Effector memory CD4-positive, alpha-beta T cell (primary cell): ENCODE data around the gene FUBP1.

Experiments used
- DNase-seq, 3 donors: peaks; one replicate each; pipeline ENCODE4 v3.0.0-alpha.2; 2020
- H3K27ac ChIP-seq: 2 replicates; pipeline ENCODE4 v1.7.0; 2013; ENCODE audit warnings: mild to moderate bottlenecking, low read length, moderate library complexity; ENCODE audit not compliant: insufficient read depth, poor library complexity, severe bottlenecking
- H3K27me3 ChIP-seq: replicated peaks from 2 replicates; pipeline ENCODE4 v1.7.0; 2013; ENCODE audit warnings: mild to moderate bottlenecking, low read length; ENCODE audit not compliant: insufficient read depth, control insufficient read depth, poor library complexity, severe bottlenecking
- H3K36me3 ChIP-seq: 2 replicates; pipeline ENCODE4 v1.7.0; 2013; ENCODE audit warnings: mild to moderate bottlenecking, low read length, moderate library complexity; ENCODE audit not compliant: control insufficient read depth, insufficient read depth
- H3K4me1 ChIP-seq: 2 replicates; pipeline ENCODE4 v1.7.0; 2013; ENCODE audit warnings: low read length, mild to moderate bottlenecking; ENCODE audit not compliant: control insufficient read depth, insufficient read depth, poor library complexity, severe bottlenecking
- H3K4me3 ChIP-seq: 2 replicates; pipeline ENCODE4 v1.7.0; 2013; ENCODE audit warnings: low read length, low read depth, mild to moderate bottlenecking; ENCODE audit not compliant: insufficient read depth, poor library complexity, severe bottlenecking
- H3K9me3 ChIP-seq: 2 replicates; pipeline ENCODE4 v1.7.0; 2013; ENCODE audit warnings: mild to moderate bottlenecking, low read length, moderate library complexity; ENCODE audit not compliant: control insufficient read depth

Gene FUBP1

DNA sequence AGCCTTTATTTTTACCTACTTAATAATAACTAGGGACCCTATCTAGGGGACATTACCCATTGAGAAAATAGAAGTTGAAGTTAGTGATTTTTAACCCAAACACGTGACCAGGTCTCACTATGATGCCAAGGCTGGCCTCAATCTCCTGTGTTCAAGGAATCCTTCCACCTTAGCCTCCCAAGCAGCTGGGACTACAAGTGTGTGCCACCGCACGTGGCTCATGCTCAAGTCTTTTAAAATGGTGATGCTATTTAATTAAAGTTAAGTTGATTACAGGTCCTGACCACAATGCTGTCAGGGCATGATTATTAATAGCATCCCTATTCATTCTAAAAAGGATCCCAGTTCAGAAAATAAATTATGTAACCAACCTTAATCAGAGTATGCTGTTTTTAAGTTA, 25.0 kb downstream of the FUBP1 start:
- no peak for DNase-seq
- H3K4me3 ChIP-seq: no peak overlapping the region
- no peaks in the 10 kb centered on the region for H3K4me1 ChIP-seq
- no peaks in the 10 kb centered on the region for H3K9me3 ChIP-seq
- no peaks in the 10 kb centered on the region for H3K27me3 ChIP-seq
- peaks cover 76% of the 10 kb centered on the region for H3K36me3 ChIP-seq
- H3K27ac ChIP-seq: no peak overlapping the region

DNA sequence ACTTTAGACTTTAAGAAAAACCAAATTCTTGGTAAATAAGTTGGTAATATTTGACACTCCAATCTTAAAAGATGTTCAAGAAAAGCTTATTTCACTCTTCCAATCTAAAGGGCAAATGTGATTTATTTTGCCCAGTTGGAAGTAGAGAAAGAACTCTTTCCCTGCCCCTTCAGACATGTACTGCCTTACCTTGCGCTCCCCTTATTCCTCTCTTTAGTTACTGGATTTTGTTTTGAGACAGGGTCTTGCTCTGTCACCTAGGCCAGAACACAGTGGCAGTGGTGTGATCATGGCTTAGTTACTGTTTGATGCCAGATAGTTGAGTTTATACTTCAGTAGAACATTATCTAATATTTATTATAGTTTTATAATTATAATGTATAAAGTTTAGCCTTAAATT, 27.5 kb downstream of the FUBP1 start:
- H3K27me3 ChIP-seq: no peaks in the 10 kb centered on the region
- no peaks in the 10 kb centered on the region for H3K9me3 ChIP-seq
- H3K4me1 ChIP-seq: no peaks in the 10 kb centered on the region
- DNase-seq: no peak
- no peak overlapping the region for H3K27ac ChIP-seq
- H3K36me3 ChIP-seq: peaks cover 67% of the 10 kb centered on the region
- H3K4me3 ChIP-seq: no peak overlapping the region

DNA sequence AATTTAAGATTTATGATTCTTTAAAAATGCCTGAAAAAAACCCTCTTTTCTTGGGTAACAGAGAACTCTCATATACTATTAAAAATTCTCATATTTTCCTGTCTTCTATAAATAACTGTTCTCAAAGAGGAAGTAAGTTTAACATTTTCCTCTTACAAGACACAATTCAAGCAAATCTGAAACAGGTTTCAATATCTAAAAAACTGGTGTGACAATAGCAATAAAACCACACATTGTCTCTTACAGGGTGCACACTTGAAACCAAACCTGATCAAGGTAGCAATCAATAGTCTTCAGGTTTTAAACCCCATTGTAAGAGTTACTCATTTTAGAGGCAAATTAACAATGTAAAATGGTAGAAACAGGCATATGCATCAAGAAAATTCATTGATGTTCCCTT, 28.0 kb downstream of the FUBP1 start:
- H3K36me3 ChIP-seq: peaks cover 66% of the 10 kb centered on the region

DNA sequence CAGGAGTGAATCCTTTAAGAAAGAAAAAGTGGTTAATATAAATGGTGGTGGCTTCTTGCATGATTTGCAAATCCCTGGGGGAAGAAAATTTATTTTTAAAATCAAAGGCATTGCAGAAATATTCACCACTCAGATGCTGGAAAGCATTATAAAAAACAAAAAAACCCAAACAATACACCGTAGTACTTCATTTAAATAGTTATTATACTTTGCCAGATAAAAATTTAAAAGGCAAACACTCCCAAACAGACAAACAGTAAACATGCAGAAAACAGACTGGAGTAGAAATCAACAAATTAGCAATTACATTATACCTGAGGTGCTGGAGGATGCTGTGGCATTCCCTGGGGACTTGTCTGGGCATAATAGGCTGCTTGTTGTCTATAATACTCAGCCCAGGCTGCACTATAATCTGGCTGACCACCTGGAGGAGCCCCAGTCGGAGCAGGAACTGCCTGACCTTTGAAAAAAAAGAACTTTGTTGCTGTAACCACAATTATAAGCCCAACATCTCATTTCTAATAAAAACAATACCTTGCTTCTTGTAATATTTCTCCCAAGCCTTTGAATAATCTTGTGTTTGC, 29.9 kb downstream of the FUBP1 start:
- Histone ChIP-seq H3K36me3 (peaks cover 59% of the 10 kb centered on the region), H3K4me3 (no peak overlapping the region), H3K4me1 (no peaks in the 10 kb centered on the region), H3K9me3 (no peaks in the 10 kb centered on the region), H3K27me3 (no peaks in the 10 kb centered on the region), H3K27ac (no peak overlapping the region)
- no peak for DNase-seq

More for the DNA sequence above, 28.0 kb downstream of the FUBP1 start:
- no peaks in the 10 kb centered on the region for H3K4me1 ChIP-seq
- H3K27ac ChIP-seq: no peak overlapping the region
- no peaks in the 10 kb centered on the region for H3K9me3 ChIP-seq
- no peak for DNase-seq
- no peak overlapping the region for H3K4me3 ChIP-seq
- no peaks in the 10 kb centered on the region for H3K27me3 ChIP-seq

DNA sequence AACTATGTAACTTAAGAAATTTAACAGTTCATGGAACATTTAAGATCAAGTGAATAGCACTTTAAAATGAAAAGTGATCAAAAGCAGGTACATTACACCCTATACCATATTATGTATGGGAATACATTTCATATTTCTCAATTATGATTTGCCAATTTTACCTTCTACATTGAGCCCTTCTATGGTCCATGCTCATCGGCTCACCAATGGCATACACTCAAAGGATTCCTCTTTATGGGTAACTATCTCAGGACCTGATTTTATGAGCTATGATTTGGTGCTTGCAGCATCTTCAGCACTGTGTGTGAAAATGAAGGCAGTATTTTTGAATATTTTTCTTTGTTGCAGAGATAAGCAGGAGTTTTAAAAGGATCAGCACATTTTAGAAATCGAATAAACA, 33.5 kb downstream of the FUBP1 start:
- Histone ChIP-seq H3K27ac (no peak overlapping the region), H3K9me3 (no peaks in the 10 kb centered on the region), H3K4me1 (no peaks in the 10 kb centered on the region), H3K4me3 (no peak overlapping the region), H3K36me3 (peaks cover 39% of the 10 kb centered on the region), H3K27me3 (no peaks in the 10 kb centered on the region)
- DNase-seq: no peak

DNA sequence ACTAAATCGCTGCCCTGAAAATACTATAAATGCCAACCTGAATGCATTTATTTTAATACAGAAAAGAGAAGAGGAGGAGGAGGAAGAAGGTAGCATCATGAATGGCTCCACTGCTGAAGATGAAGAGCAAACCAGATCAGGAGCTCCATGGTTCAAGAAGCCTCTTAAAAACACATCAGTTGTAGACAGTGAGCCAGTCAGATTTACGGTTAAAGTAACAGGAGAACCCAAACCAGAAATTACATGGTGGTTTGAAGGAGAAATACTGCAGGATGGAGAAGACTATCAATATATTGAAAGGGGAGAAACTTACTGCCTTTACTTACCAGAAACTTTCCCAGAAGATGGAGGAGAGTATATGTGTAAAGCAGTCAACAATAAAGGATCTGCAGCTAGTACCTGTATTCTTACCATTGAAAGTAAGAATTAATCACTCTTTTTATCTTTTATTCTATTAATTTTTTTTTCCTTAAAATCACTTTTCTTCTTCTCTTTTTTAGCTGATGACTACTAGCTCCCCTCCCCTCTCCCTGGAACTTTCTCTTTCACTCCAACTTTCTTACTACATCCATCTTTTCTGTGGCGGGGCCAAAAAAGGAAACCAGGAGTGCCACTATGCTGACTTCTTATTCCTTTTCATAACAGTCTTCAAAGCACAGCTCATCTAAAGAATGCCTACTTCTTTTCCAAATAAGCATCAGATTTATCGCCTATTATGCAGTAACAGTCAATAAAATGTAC, 36.3 kb downstream of the FUBP1 start:
- no peaks in the 10 kb centered on the region for H3K27me3 ChIP-seq
- H3K4me3 ChIP-seq: no peak overlapping the region
- DNase-seq: no peak
- no peaks in the 10 kb centered on the region for H3K9me3 ChIP-seq
- peaks cover 33% of the 10 kb centered on the region for H3K36me3 ChIP-seq
- no peaks in the 10 kb centered on the region for H3K4me1 ChIP-seq
- no peak overlapping the region for H3K27ac ChIP-seq

DNA sequence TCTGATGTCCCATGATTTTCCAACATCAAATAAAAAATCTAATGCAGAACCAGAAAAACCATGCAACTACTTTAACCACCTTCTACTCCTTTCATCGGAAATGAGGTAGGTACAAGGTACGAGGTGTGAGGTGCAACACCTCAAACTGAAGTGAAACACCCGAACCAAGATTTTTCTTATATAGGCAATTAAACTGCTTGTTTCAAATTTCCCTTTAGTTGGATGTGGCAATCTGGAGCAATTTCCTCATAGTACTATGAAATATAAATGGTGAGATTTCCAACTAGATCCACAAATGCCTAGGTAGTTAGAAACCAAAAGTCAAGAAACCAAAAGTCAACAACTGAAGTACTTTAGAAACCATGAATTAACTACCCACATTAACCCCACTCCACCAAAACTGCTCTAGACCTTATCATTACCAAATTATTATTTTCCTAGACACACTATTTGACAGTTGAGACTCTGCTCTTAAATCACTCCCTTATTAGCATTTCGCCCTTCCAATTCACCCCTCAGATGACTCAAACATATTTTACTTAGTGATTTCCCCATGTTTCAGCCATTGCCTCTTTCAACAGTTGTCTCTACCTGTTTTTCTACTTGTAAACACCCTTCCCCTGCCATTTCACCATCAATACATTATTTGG, 37.8 kb downstream of the FUBP1 start:
- Histone ChIP-seq H3K36me3 (peaks cover 20% of the 10 kb centered on the region), H3K4me1 (no peaks in the 10 kb centered on the region), H3K27me3 (no peaks in the 10 kb centered on the region), H3K4me3 (no peak overlapping the region), H3K27ac (no peak overlapping the region), H3K9me3 (no peaks in the 10 kb centered on the region)
- DNase-seq: no peak

DNA sequence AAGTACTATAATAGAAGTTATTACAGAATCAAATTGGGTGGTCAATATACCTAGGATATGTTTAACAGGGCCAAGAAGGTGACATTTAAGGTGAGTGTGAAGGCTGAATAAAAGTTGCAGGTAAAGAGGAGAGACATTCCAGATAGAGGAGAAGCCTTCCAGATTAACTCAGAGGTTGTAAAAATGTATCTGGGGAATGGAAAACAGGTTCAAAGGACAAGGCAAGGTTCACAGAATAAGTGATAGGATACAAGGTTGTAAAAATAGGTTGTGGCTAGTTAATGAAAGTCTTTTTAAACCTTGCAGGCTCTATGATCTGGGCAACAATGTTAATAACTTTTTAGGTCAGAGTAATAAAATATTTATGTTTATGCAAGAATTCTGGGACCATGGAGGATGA, 40.2 kb downstream of the FUBP1 start:
- Histone ChIP-seq H3K27ac (no peak overlapping the region), H3K4me1 (no peaks in the 10 kb centered on the region), H3K27me3 (no peaks in the 10 kb centered on the region), H3K9me3 (no peaks in the 10 kb centered on the region), H3K36me3 (peaks cover 5% of the 10 kb centered on the region), H3K4me3 (no peak overlapping the region)
- DNase-seq: no peak

DNA sequence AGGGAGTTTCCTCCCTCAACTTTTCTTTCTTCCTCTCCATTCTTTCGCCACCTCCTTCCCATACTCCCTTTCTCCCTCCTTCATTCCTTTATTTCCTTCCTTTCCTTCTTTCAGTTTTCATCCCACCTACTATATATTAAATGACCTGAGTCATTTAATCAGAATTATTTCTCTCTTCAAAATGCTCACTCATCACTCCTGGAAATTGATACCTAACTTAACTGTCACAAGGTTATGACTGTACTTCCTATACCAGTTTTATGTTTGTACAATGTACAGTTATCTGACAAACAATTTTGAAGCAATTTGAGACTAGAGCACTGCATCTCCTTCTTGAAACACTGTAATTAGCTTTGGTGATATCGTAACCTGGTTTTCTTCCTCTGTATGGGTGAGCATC, 49.1 kb downstream of the FUBP1 start:
- H3K27me3 ChIP-seq: no peaks in the 10 kb centered on the region
- H3K36me3 ChIP-seq: no peaks in the 10 kb centered on the region
- H3K27ac ChIP-seq: no peak overlapping the region
- H3K4me3 ChIP-seq: no peak overlapping the region
- no peaks in the 10 kb centered on the region for H3K4me1 ChIP-seq
- no peak for DNase-seq
- H3K9me3 ChIP-seq: no peaks in the 10 kb centered on the region

DNA sequence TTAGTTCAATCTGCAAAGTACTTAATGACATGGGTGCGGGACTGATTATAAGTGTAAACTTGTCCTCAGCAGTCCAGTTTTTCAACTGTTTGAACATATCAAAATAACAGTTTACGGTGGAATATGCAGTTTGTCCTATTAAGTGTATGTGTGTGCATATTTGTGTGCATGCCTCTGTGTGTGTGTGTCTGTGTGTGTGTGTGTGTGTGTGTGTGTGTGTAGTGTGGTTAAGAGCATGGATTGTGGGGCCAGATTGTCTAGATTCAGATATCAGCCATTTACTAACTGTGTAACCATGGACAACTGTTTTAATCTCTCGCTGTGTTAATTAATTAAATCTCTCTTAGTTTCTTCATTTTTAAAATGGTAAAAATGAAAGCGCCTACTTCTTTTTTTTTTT, 51.5 kb downstream of the FUBP1 start:
- no peak for DNase-seq
- Histone ChIP-seq H3K4me1 (no peaks in the 10 kb centered on the region), H3K27ac (no peak overlapping the region), H3K4me3 (no peak overlapping the region), H3K36me3 (no peaks in the 10 kb centered on the region), H3K9me3 (no peaks in the 10 kb centered on the region), H3K27me3 (no peaks in the 10 kb centered on the region)
